Smooth muscle cell (in vitro differentiated cells): Measurements from ENCODE around the gene TRIM49B. TPM values are rescaled to one million over a fixed set of nuclear protein-coding genes. Genes with fewer than 3 reads are reported as not detected.
"Not testable (repeated sequence)": the region's sequence is repeated elsewhere in the genome, so short reads cannot be mapped to it uniquely, and the experiment has no call there.

ENCODE experiments used
- DNase-seq: peaks from one replicate; lab custom pipeline; 2025; ENCODE audit not compliant: unreplicated experiment; lab: John Stamatoyannopoulos, UW
- H2AFZ ChIP-seq: fragments of 200-600 bp; sonication (generic); 2 replicates; pipeline ENCODE4 v1.6.0; 2016; ENCODE audit warnings: antibody characterized with exemption, low read depth, mild to moderate bottlenecking
- H3F3A ChIP-seq: fragments of 200-600 bp; sonication (generic); 2 replicates; pipeline ENCODE4 v1.6.0; 2017; ENCODE audit warnings: antibody characterized with exemption, low read depth
- H3K27ac ChIP-seq: fragments of 200-600 bp; sonication (generic); 2 replicates; pipeline ENCODE4 v1.5.1; 2016; ENCODE audit warnings: low read depth, mild to moderate bottlenecking
- H3K27me3 ChIP-seq: fragments of 200-600 bp; sonication (generic); 2 replicates; pipeline ENCODE4 v1.6.1; 2016; ENCODE audit warnings: low read depth, mild to moderate bottlenecking
- H3K36me3 ChIP-seq: fragments of 200-600 bp; sonication (generic); 2 replicates; pipeline ENCODE4 v1.5.1; 2016; ENCODE audit warnings: low read depth
- H3K4me1 ChIP-seq: fragments of 200-600 bp; sonication (generic); 2 replicates; pipeline ENCODE4 v1.5.1; 2016; ENCODE audit warnings: low read depth
- H3K4me2 ChIP-seq: fragments of 200-600 bp; sonication (generic); 2 replicates; pipeline ENCODE4 v1.6.0; 2016; ENCODE audit warnings: mild to moderate bottlenecking
- H3K4me3 ChIP-seq: fragments of 200-600 bp; sonication (generic); 2 replicates; pipeline ENCODE4 v1.5.1; 2016; ENCODE audit warnings: mild to moderate bottlenecking
- H3K79me2 ChIP-seq: fragments of 200-600 bp; sonication (generic); 2 replicates; pipeline ENCODE4 v1.6.0; 2016; ENCODE audit warnings: low read depth, mild to moderate bottlenecking
- H3K9ac ChIP-seq: fragments of 200-600 bp; sonication (generic); 2 replicates; pipeline ENCODE4 v1.6.0; 2016; ENCODE audit warnings: low read depth
- H3K9me3 ChIP-seq: fragments of 200-600 bp; sonication (generic); replicated peaks from 2 replicates; pipeline ENCODE4 v1.5.1; 2016; ENCODE audit warnings: low read depth
- H4K20me1 ChIP-seq: fragments of 200-600 bp; sonication (generic); 2 replicates; pipeline ENCODE4 v1.6.0; 2016; ENCODE audit warnings: low read depth
- WGBS: methylation state at CpG from one replicate; pipeline ENCODE4 v1.1.7; 2016; ENCODE audit warnings: low lambda C conversion rate; 5-methylcytosine and 5-hydroxymethylcytosine counted together
- polyA plus RNA-seq: library from polyadenylated mRNA; unstranded; fragments of >200 nt; fragmentation: Nextera tagmentation; extraction: Ambion mirVana; gene quantifications from 2 replicates; pipeline ENCODE4 v1.2.1, GENCODE V29; 2016
- small RNA-seq: library from RNA; depleted of rRNA; stranded (forward); fragments of <200 nt; gene quantifications from one replicate; pipeline ENCODE3, GENCODE V24; 2014
- total RNA-seq: library from RNA; depleted of rRNA; stranded (reverse); fragments of >200 nt; gene quantifications from 2 replicates; pipeline ENCODE4 v1.2.3, GENCODE V29; 2014

TRIM49B gene, protein sequence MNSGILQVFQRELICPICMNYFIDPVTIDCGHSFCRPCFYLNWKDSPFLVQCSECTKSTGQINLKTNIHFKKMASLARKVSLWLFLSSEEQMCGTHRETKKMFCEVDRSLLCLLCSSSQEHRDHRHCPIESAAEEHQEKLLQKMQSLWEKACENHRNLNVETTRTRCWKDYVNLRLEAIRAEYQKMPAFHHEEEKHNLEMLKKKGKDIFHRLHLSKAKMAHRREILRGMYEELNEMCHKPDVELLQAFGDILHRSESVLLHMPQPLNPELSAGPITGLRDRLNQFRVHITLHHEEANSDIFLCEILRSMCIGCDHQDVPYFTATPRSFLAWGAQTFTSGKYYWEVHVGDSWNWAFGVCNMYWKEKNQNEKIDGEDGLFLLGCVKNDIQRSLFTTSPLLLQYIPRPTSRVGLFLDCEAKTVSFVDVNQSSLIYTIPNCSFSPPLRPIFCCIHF
- total RNA-seq (not detected in 2 replicates), polyA plus RNA-seq (not detected in 2 replicates)

DNA sequence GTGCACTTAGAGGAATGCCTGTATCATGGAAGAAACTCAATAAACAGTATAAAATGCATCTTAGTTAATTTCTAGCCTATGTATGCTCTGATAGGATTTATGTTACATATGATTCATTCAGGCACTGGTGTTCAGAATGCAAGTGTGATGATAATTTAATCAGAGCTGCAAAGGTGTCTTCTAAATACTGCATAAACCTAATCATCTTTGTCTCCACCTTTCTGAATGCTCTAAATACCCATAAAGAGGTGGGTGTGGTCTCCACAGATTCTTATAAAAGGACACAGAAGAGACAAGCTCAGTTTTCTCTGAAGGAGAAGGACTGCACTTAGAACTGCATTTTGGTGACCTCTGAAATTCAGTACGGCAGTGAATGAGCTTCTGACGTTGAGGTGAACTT lies at the start of gene TRIM49B:
Gene TRIM49B, plus strand, starts transcription at position 301 of the 400 bp plus-strand sequence. CDS start 2,777 bp downstream, outside the sequence.
- not testable (repeated sequence) for DNase-seq, H3K79me2 ChIP-seq, H3F3A ChIP-seq, H4K20me1 ChIP-seq, H3K27ac ChIP-seq, H3K9ac ChIP-seq, H3K9me3 ChIP-seq, H3K4me3 ChIP-seq, H3K27me3 ChIP-seq, H2AFZ ChIP-seq, H3K36me3 ChIP-seq, H3K4me2 ChIP-seq, H3K4me1 ChIP-seq
- 22% methylated on average over 2 of the region's 2 CpGs for WGBS

DNA sequence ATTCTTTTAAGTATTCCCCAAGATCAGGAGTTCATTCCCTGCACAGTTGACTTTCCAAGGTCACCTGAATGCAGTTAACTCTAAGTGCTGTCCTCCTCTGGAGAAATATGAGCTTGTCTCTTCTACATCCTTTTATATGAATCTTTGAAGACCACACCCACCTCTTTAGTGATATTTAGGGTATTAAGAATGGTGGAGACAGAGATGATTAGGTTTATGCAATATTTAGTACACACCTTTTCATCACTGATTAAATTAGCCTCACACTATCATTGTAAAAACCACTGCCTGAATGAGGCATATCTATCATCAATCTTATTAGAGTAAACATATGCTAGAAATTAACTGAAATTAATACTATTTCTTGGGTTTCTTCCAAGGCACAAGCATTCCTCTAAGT lies 44.8 kb upstream of the TRIM49B start, which contains the start of gene TRIM51G:
Gene TRIM51G, minus strand, starts transcription at position 101 of the 400 bp plus-strand sequence. CDS start 2,190 bp downstream, outside the sequence.
- not testable (repeated sequence) for H3K9ac ChIP-seq, DNase-seq, H3K4me2 ChIP-seq, H3K36me3 ChIP-seq, H3F3A ChIP-seq, H2AFZ ChIP-seq, H3K27ac ChIP-seq, H3K9me3 ChIP-seq, H3K4me3 ChIP-seq, H3K27me3 ChIP-seq, H4K20me1 ChIP-seq, H3K4me1 ChIP-seq, H3K79me2 ChIP-seq

DNA sequence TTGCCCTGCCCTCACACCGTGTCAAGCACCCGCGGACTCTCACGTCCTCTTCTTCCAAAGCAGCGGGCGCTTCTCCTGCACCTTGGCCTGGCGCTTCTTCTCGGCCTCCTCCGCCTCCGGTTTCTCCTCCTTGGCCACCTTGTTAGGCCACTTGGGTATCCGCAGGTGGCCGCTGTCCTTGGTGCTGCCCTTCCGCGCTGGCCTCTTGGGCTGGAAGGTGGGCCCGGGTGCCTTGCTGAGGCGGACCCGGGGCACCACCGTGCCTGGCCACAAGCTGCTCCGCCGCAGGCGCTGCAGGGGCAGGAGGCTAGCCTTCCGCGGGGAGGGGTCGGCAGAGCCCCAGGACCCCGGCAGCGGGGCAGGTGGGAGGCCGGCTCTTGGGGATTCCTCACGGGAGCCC lies 19.6 kb downstream of the TRIM49B start:
- WGBS: 95% methylated on average over 20 of the region's 28 CpGs
- not testable (repeated sequence) for H2AFZ ChIP-seq

DNA sequence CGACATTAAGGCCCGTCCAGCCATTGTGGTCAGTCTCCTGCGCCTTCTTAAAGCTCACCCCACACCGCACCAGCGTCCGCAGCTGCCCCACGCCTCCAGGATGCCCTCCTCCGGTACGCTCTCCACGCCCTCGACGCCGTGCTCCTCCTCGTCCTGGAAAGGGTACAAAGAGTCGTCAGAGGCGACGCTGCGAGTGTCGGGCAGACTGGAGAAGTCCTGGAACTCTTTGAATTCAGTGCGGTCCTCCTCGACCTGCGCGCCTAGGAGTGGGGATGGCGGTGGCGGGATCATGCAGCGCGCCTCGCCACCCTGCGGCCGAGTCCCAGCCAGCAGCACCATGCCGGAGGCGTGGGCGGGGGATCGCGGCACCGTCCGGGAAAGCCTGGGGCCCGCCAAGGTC lies 21.2 kb downstream of the TRIM49B start:
- H3K4me3 ChIP-seq, H3K27ac ChIP-seq, H2AFZ ChIP-seq, H4K20me1 ChIP-seq, H3K36me3 ChIP-seq, H3K9ac ChIP-seq, DNase-seq, H3K27me3 ChIP-seq, H3K79me2 ChIP-seq, H3K4me2 ChIP-seq, H3F3A ChIP-seq, H3K4me1 ChIP-seq: not testable (repeated sequence)
- peaks cover 12% of the 10 kb centered on the region for H3K9me3 ChIP-seq
- 89% methylated on average over 37 of the region's 38 CpGs for WGBS

More for the DNA sequence above, 19.6 kb downstream of the TRIM49B start:
- H3K9ac ChIP-seq, H3K4me3 ChIP-seq, H3K9me3 ChIP-seq, H3K27ac ChIP-seq, H3K27me3 ChIP-seq, H4K20me1 ChIP-seq, DNase-seq, H3K4me1 ChIP-seq, H3K4me2 ChIP-seq, H3K79me2 ChIP-seq, H3F3A ChIP-seq, H3K36me3 ChIP-seq: not testable (repeated sequence)

DNA sequence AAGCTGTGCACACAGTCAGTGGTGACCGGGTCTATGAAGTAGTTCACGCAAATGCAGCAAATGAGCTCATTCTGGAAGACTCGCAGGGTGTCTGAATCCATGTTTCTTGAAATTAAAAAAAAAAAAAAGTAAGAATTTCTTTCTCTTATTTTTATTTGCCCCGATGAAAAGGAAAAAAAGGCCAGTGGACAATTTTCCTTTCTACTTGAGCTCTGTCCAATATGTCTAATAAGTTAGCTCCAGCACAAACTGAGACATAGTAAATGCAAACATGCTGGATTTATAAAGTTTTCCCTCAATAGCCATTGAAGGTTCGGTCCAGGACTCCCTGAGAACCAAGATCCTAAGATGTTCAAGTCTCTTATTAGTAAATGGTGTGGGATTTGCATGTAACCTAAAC lies 30.4 kb downstream of the TRIM49B start, which contains the start of gene TRIM64C:
Gene TRIM64C, minus strand, starts transcription at position 101 of the 400 bp plus-strand sequence. Its CDS starts 0 bp downstream, at position 101.
- not testable (repeated sequence) for H3K27me3 ChIP-seq, H3K9ac ChIP-seq, H3K36me3 ChIP-seq, H3K4me2 ChIP-seq, H4K20me1 ChIP-seq, H3F3A ChIP-seq, H3K79me2 ChIP-seq, DNase-seq, H3K4me1 ChIP-seq, H2AFZ ChIP-seq, H3K4me3 ChIP-seq, H3K27ac ChIP-seq
- 78% methylated on average over 5 of the region's 5 CpGs for WGBS
- peaks cover 11% of the 10 kb centered on the region for H3K9me3 ChIP-seq

DNA sequence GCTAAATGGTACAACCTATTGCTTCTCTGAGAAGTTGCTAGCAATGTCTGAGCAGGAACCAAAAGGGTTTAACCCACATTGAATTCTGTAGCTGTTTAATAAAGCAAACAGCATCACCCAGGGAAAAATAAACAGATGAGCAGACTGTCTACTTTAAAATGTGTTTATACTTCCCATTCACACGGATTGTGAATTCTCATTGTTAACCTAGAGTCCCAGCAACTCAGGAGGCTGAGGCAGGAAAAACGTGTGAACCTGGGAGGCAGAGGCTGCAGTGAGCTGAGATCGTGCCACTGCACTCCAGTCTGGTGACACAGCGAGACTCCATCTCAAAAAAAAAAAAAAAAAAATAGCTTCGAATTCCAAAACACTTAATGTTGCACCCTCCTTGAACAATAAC lies 41.3 kb downstream of the TRIM49B start:
- not testable (repeated sequence) for DNase-seq, H3K4me3 ChIP-seq, H3K36me3 ChIP-seq, H3K9ac ChIP-seq, H3K27me3 ChIP-seq, H3K79me2 ChIP-seq, H4K20me1 ChIP-seq, H3K4me2 ChIP-seq, H3F3A ChIP-seq, H3K4me1 ChIP-seq, H3K27ac ChIP-seq, H3K9me3 ChIP-seq, H2AFZ ChIP-seq
- WGBS: 54% methylated on average over 5 of the region's 5 CpGs

Small RNA genes lying within 50 kb of the gene (small RNA-seq; reads per million reads assigned to genes)
- gene AC084851.1: not detected

Other genes with a start within 250 kb of the TRIM49B start
- not detected in 2 replicates for gene TRIM51G, start 44.9 kb upstream of the TRIM49B start, total RNA-seq
- gene TRIM51G, start 44.9 kb upstream of the TRIM49B start, polyA plus RNA-seq: not detected in 2 replicates
- not detected in 2 replicates for gene TRIM64C, start 30.3 kb downstream of the TRIM49B start, total RNA-seq
- gene TRIM64C, start 30.3 kb downstream of the TRIM49B start, polyA plus RNA-seq: not detected in 2 replicates
- not detected in 2 replicates for gene FOLH1, start 179.8 kb downstream of the TRIM49B start, total RNA-seq
- not detected in 2 replicates for gene FOLH1, start 179.8 kb downstream of the TRIM49B start, polyA plus RNA-seq